Sigmoid colon (tissue), 7 donors: Measurements from ENCODE around the gene GRIN2D. TPM values are rescaled to one million over a fixed set of nuclear protein-coding genes. Genes with fewer than 3 reads are reported as not detected.
"Not testable (repeated sequence)": the region's sequence is repeated elsewhere in the genome, so short reads cannot be mapped to it uniquely, and the experiment has no call there.

Experiments
- DNase-seq: peaks from one replicate; pipeline ENCODE4 v3.0.0-alpha.2; 2019
- H3K27ac ChIP-seq, 4 donors: fragments of 200-600 bp; sonication (generic); one replicate each; pipeline ENCODE4 v1.5.1; 2016 to 2019; ENCODE audit warnings: mild to moderate bottlenecking in 1 of 4
- H3K27me3 ChIP-seq, 3 donors: fragments of 200-600 bp; sonication (generic); one replicate each; pipeline ENCODE4 v1.5.1; 2019; ENCODE audit warnings: mild to moderate bottlenecking in 1 of 3
- H3K36me3 ChIP-seq, 4 donors: fragments of 200-600 bp; sonication (generic); one replicate each; pipeline ENCODE4 v1.5.1; 2016 to 2019
- H3K4me1 ChIP-seq, 4 donors: fragments of 200-600 bp; sonication (generic); one replicate each; pipeline ENCODE4 v1.5.1; 2017 to 2019
- H3K4me3 ChIP-seq, 4 donors: fragments of 200-600 bp; sonication (generic); one replicate each; pipeline ENCODE4 v1.5.1; 2017 to 2019; ENCODE audit warnings: mild to moderate bottlenecking in 2 of 4, moderate library complexity in 1 of 4
- H3K9me3 ChIP-seq, 4 donors: fragments of 200-600 bp in 3 of 4; sonication (generic) in 3 of 4; one replicate each; pipeline versions ENCODE4 v1.5.1 to v1.6.1; 2013 to 2019
- EP300 ChIP-seq, 4 donors: sonication (generic); formaldehyde crosslinking; IDR thresholded peaks; one replicate each; pipeline ENCODE4 v1.6.1; 2017; ENCODE audit warnings: antibody characterized with exemption in 4 of 4
- POLR2A ChIP-seq, 2 donors: fragments of 450-650 bp; IDR thresholded peaks; one replicate each; pipeline ENCODE4 v1.6.1; 2016; ENCODE audit warnings: antibody characterized with exemption in 2 of 2, mild to moderate bottlenecking in 2 of 2, moderate library complexity in 2 of 2
- POLR2AphosphoS5 ChIP-seq, 4 donors: sonication (generic); formaldehyde crosslinking; IDR thresholded peaks; one replicate each; pipeline ENCODE4 v1.6.1; 2017; ENCODE audit warnings: antibody characterized with exemption in 4 of 4
- WGBS, 2 donors: extraction: QIAGEN DNeasy Blood & Tissue Kit; methylation state at CpG; one replicate each; pipeline ENCODE4 v1.1.7; 2013; 5-methylcytosine and 5-hydroxymethylcytosine counted together
- intact Hi-C: fragments of 100-400 bp; cut with DNase I; formaldehyde crosslinking; loops from one replicate; pipeline ENCODE4 v1.15.1; 2023
- polyA plus RNA-seq, 3 donors: library from polyadenylated mRNA; stranded (reverse); fragments of 200-250 nt; gene quantifications; one replicate each; pipeline ENCODE4 v1.2.3, GENCODE V29; 2013
- total RNA-seq, 4 donors: library from RNA; depleted of rRNA; stranded (reverse); fragments of >200 nt; gene quantifications; one replicate each; pipeline ENCODE4 v1.1.0, GENCODE V29; 2016
- TF ChIP-seq, protein P1 (sequence below), 4 experiments: fragments of 450-650 bp in 3 of 4; fragments of 200-600 bp in 1 of 4; IDR thresholded peaks; one replicate each; pipeline ENCODE4 v1.5.1; 2016 to 2019; ENCODE audit warnings: antibody characterized with exemption in 4 of 4, mild to moderate bottlenecking in 3 of 4, moderate library complexity in 2 of 4
- donor health status: healthy with polysubstance abuse.
- donor health status: Bipolar disorder and iron deficiency.
- donor health status: healthy.

The GRIN2D gene
- total and polyA plus RNA-seq, 7 donors = under 0.01 to 0.36 (median 0.21) TPM; not detected in 3

GRCh38 chr19:48367855-48368254 lies 25.6 kb upstream of the GRIN2D start:
- H3K27me3 ChIP-seq = no peaks in the 10 kb centered on the region
- peaks cover 0 to 12% (median 8%) of the 10 kb centered on the region in 4 donors for H3K4me1 ChIP-seq
- no peak for DNase-seq
- WGBS, 2 donors = 64 to 79% methylated on average over 5 of the region's 5 CpGs
- intact Hi-C loops = no loop called here
- H3K9me3 ChIP-seq = no peaks in the 10 kb centered on the region
- no peak overlapping the region for H3K27ac ChIP-seq
- no peak overlapping the region for H3K4me3 ChIP-seq
- TF ChIP-seq EP300 (IDR thresholded peaks at IDR 0.05) = no peak
- TF ChIP-seq, protein P1, sequence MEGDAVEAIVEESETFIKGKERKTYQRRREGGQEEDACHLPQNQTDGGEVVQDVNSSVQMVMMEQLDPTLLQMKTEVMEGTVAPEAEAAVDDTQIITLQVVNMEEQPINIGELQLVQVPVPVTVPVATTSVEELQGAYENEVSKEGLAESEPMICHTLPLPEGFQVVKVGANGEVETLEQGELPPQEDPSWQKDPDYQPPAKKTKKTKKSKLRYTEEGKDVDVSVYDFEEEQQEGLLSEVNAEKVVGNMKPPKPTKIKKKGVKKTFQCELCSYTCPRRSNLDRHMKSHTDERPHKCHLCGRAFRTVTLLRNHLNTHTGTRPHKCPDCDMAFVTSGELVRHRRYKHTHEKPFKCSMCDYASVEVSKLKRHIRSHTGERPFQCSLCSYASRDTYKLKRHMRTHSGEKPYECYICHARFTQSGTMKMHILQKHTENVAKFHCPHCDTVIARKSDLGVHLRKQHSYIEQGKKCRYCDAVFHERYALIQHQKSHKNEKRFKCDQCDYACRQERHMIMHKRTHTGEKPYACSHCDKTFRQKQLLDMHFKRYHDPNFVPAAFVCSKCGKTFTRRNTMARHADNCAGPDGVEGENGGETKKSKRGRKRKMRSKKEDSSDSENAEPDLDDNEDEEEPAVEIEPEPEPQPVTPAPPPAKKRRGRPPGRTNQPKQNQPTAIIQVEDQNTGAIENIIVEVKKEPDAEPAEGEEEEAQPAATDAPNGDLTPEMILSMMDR (IDR thresholded peaks at IDR 0.05) = no peak
- no peak for TF ChIP-seq POLR2A (IDR thresholded peaks at IDR 0.05)
- TF ChIP-seq POLR2AphosphoS5 (IDR thresholded peaks at IDR 0.05) = no peak
- H3K36me3 ChIP-seq = no peaks in the 10 kb centered on the region

DNA sequence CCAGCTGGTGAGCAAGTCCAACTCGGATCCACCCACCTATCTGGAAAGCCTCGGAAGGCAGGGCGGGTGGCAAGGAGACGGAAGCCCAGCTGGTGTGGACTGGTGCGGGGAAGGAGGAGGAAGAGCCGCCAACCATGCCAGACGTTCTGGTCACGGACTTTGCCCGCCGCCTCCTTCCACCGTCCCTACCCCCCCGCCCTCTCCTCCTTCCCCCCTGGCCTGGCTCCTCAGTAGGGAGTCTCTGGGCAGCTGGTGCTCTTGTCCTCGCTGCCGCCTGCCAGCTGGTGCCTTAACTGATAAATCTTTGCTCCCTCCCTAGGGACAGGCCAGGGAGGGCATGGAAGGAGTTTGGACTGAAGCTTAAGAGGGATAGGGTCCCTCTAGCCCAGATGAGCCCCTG lies 24.5 kb upstream of the GRIN2D start:
- intact Hi-C loops = no loop called here
- Histone ChIP-seq H3K27me3 (no peaks in the 10 kb centered on the region), H3K4me1 (peaks cover 0 to 6% (median 5%) of the 10 kb centered on the region in 4 donors), H3K4me3 (no peak overlapping the region), H3K36me3 (no peaks in the 10 kb centered on the region), H3K9me3 (no peaks in the 10 kb centered on the region), H3K27ac (no peak overlapping the region)
- WGBS, 2 donors = 16 to 71% methylated on average over 14 of the region's 14 CpGs
- TF ChIP-seq POLR2AphosphoS5 (IDR thresholded peaks at IDR 0.05) = no peak
- no peak for TF ChIP-seq EP300 (IDR thresholded peaks at IDR 0.05)
- TF ChIP-seq POLR2A (IDR thresholded peaks at IDR 0.05) = no peak
- TF ChIP-seq, protein P1 (IDR thresholded peaks at IDR 0.05) = no peak
- no peak for DNase-seq

GRCh38 chr19:48370955-48371354 lies 22.5 kb upstream of the GRIN2D start:
- intact Hi-C loops = no loop called here
- H3K9me3 ChIP-seq = no peaks in the 10 kb centered on the region
- H3K27me3 ChIP-seq = no peaks in the 10 kb centered on the region
- no peak for DNase-seq
- WGBS, 2 donors = 78 to 91% methylated on average over 4 of the region's 4 CpGs
- H3K27ac ChIP-seq = no peak overlapping the region
- no peak overlapping the region for H3K4me3 ChIP-seq
- no peaks in the 10 kb centered on the region for H3K36me3 ChIP-seq
- no peak for TF ChIP-seq POLR2A (IDR thresholded peaks at IDR 0.05)
- H3K4me1 ChIP-seq = no peaks in the 10 kb centered on the region

DNA sequence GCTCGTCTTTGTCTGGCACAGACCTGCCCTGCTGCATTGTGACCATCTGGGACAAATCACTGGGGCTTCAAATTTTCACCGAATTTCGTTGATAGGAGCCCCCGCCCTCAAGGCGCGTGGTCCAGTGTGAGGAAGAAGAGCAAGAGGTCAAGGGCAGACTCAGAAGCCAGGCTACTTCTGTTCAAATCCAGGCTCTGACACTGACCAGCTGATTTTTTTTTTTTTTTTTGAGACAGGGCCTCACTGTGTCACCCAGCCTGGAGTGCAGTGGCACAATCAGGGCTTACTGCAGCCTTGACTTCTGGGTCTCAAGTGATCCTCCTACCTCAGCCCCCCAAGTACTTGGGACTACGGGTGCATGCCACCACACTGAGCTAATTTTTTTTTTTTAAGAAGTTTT lies 22.1 kb upstream of the GRIN2D start:
- intact Hi-C loops = no loop called here
- no peaks in the 10 kb centered on the region for H3K27me3 ChIP-seq
- TF ChIP-seq POLR2A (IDR thresholded peaks at IDR 0.05) = no peak
- TF ChIP-seq, protein P1 (IDR thresholded peaks at IDR 0.05) = no peak
- H3K4me1 ChIP-seq = no peaks in the 10 kb centered on the region
- DNase-seq = no peak
- no peaks in the 10 kb centered on the region for H3K36me3 ChIP-seq
- WGBS, 2 donors = 82 to 84% methylated on average over 7 of the region's 7 CpGs
- H3K27ac ChIP-seq = no peak overlapping the region
- H3K9me3 ChIP-seq = no peaks in the 10 kb centered on the region
- no peak overlapping the region for H3K4me3 ChIP-seq

GRCh38 chr19:48371771-48372170 lies 21.7 kb upstream of the GRIN2D start:
- H3K27me3 ChIP-seq, DNase-seq, intact Hi-C loops, H3K9me3 ChIP-seq, H3K36me3 ChIP-seq, H3K27ac ChIP-seq, H3K4me3 ChIP-seq, H3K4me1 ChIP-seq: not testable (repeated sequence)
- 88 to 94% methylated on average over 5 of the region's 5 CpGs for WGBS, 2 donors

GRCh38 chr19:48372904-48373303 lies 20.6 kb upstream of the GRIN2D start:
- no peaks in the 10 kb centered on the region for H3K36me3 ChIP-seq
- DNase-seq = no peak
- no peaks in the 10 kb centered on the region for H3K9me3 ChIP-seq
- no peaks in the 10 kb centered on the region for H3K4me1 ChIP-seq
- no peak overlapping the region for H3K4me3 ChIP-seq
- WGBS, 2 donors = 18 to 61% methylated on average over 4 of the region's 4 CpGs
- no peak overlapping the region for H3K27ac ChIP-seq
- intact Hi-C loops = no loop called here
- TF ChIP-seq POLR2A (IDR thresholded peaks at IDR 0.05) (no peak), POLR2AphosphoS5 (IDR thresholded peaks at IDR 0.05) (no peak), EP300 (IDR thresholded peaks at IDR 0.05) (no peak)
- TF ChIP-seq, protein P1 (IDR thresholded peaks at IDR 0.05) = no peak
- H3K27me3 ChIP-seq = no peaks in the 10 kb centered on the region
